ENCODE data around the gene PPP1R27.

GRCh38 chr17:81846743-81847689 lies 12.2 kb upstream of the PPP1R27 start:
- TF ChIP-seq POLR2A (IDR thresholded peaks at IDR 0.05), result no peak
- TF ChIP-seq, protein P1, sequence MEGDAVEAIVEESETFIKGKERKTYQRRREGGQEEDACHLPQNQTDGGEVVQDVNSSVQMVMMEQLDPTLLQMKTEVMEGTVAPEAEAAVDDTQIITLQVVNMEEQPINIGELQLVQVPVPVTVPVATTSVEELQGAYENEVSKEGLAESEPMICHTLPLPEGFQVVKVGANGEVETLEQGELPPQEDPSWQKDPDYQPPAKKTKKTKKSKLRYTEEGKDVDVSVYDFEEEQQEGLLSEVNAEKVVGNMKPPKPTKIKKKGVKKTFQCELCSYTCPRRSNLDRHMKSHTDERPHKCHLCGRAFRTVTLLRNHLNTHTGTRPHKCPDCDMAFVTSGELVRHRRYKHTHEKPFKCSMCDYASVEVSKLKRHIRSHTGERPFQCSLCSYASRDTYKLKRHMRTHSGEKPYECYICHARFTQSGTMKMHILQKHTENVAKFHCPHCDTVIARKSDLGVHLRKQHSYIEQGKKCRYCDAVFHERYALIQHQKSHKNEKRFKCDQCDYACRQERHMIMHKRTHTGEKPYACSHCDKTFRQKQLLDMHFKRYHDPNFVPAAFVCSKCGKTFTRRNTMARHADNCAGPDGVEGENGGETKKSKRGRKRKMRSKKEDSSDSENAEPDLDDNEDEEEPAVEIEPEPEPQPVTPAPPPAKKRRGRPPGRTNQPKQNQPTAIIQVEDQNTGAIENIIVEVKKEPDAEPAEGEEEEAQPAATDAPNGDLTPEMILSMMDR (IDR thresholded peaks at IDR 0.05), result no peak
